ENCODE results near the gene SAMSN1. TPM values are rescaled to one million over a fixed set of nuclear protein-coding genes. Genes with fewer than 3 reads are reported as not detected.

SAMSN1 gene
- total and polyA plus RNA-seq, 8 donors = 1.6 to 21.6 (median 11.1) TPM; not detected in 1

DNA sequence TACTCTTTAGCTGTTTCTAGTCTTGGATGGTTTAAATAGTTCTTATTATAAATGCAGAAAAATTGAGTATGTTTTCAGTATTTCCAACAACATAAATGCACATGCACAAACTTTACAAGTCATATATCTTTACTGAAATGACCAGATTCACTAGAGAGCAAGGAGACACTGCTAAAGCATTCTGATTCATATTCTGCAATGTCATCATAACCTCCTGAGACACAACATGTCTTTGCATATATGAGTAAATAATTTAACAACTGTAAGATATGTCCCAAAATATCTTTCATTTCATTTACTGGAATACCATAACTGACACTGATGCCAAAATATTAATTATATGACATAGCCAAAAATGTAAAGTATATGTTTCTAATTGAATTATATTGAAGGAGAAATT lies 16.8 kb upstream of the SAMSN1 start:
- TF ChIP-seq EP300 (IDR thresholded peaks at IDR 0.05) (no peak), POLR2A (IDR thresholded peaks at IDR 0.05) (no peak), POLR2AphosphoS5 (IDR thresholded peaks at IDR 0.05) (no peak), CTCF (IDR thresholded peaks at IDR 0.05) (no peak)
- intact Hi-C loops (cut with DNase I; ENCODE audit: low total_unique reads) = no loop called here

DNA sequence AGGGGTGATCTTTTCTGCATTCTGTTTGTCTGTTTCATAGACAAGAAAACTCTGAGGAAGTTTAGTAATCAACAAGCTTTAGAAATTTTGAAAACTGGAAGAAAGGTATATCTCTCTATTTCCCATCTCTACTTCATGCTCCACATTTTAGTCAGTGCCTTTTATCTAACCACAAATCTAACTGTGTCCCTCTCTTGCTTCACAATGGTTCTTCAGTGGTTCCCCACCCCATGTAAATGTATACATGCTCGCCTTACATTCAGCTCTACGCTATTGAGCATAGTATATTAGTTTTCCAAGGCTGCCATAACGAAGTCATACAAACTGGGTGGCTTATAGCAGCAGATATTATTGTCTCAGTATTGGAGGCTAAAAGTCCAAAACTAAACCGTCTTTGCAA lies 14.4 kb upstream of the SAMSN1 start:
- Histone ChIP-seq H3K9me3 (peaks cover 0 to 5% (median 2%) of the 10 kb centered on the region in 4 donors), H3K36me3 (no peaks in the 10 kb centered on the region), H3K27me3 (no peaks in the 10 kb centered on the region), H3K4me1 (no peaks in the 10 kb centered on the region), H3K4me3 (no peak overlapping the region), H3K27ac (no peak overlapping the region)
- no peak for DNase-seq
- intact Hi-C loops (cut with DNase I; ENCODE audit: low total_unique reads) = no loop called here
- no peak for TF ChIP-seq CTCF (IDR thresholded peaks at IDR 0.05)
- no peak for TF ChIP-seq EP300 (IDR thresholded peaks at IDR 0.05)
- no peak for TF ChIP-seq POLR2AphosphoS5 (IDR thresholded peaks at IDR 0.05)
- no peak for TF ChIP-seq POLR2A (IDR thresholded peaks at IDR 0.05)
- 63 to 77% (median 74%) methylated on average over 4 of the region's 4 CpGs for WGBS, 5 donors

More for the DNA sequence above, 16.8 kb upstream of the SAMSN1 start:
- H3K27ac ChIP-seq = no peak overlapping the region
- H3K27me3 ChIP-seq = no peaks in the 10 kb centered on the region
- H3K9me3 ChIP-seq = peaks cover 0 to 5% (median 2%) of the 10 kb centered on the region in 4 donors
- no peaks in the 10 kb centered on the region for H3K36me3 ChIP-seq
- no peaks in the 10 kb centered on the region for H3K4me1 ChIP-seq
- DNase-seq = no peak
- no peak overlapping the region for H3K4me3 ChIP-seq

- TF ChIP-seq CTCF (IDR thresholded peaks at IDR 0.05) = no peak
- TF ChIP-seq POLR2A (IDR thresholded peaks at IDR 0.05) = no peak
- TF ChIP-seq POLR2AphosphoS5 (IDR thresholded peaks at IDR 0.05) = no peak
- TF ChIP-seq EP300 (IDR thresholded peaks at IDR 0.05) = no peak
- peaks cover 0 to 5% (median 2%) of the 10 kb centered on the region in 4 donors for H3K9me3 ChIP-seq
- no peaks in the 10 kb centered on the region for H3K36me3 ChIP-seq
- intact Hi-C loops (cut with DNase I; ENCODE audit: low total_unique reads) = no loop called here
- no peaks in the 10 kb centered on the region for H3K4me1 ChIP-seq
- no peak overlapping the region for H3K4me3 ChIP-seq
- DNase-seq = no peak
- no peaks in the 10 kb centered on the region for H3K27me3 ChIP-seq
- H3K27ac ChIP-seq = no peak overlapping the region
These were observed 14.0 kb upstream of the SAMSN1 start for GRCh38 chr21:14560139-14560538.

DNA sequence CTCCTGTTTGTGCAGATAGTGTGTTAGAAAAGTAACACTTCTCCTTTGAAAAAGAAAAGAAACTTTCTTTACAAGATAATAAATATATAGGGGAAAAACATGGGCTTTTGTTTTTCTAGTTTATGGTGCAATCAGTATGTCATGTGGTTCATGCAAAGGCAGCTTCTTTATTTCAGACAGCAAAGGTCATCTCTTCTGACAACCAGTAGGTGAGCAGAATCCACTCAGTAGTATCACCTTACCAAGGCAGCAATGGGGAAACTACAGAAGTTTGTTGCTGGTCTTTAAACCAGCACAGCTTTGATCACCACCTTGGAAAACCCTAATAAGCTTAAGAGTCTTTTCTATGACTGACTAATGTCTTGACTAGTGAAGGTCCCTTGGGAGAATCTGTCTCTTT lies 13.0 kb upstream of the SAMSN1 start:
- Histone ChIP-seq H3K36me3 (no peaks in the 10 kb centered on the region), H3K9me3 (peaks cover 0 to 5% (median 2%) of the 10 kb centered on the region in 4 donors), H3K27ac (no peak overlapping the region), H3K4me1 (no peaks in the 10 kb centered on the region), H3K4me3 (no peak overlapping the region), H3K27me3 (no peaks in the 10 kb centered on the region)
- intact Hi-C loops (cut with DNase I; ENCODE audit: low total_unique reads) = no loop called here
- no peak for DNase-seq
- no peak for TF ChIP-seq CTCF (IDR thresholded peaks at IDR 0.05)
- TF ChIP-seq POLR2AphosphoS5 (IDR thresholded peaks at IDR 0.05) = no peak
- no peak for TF ChIP-seq POLR2A (IDR thresholded peaks at IDR 0.05)
- no peak for TF ChIP-seq EP300 (IDR thresholded peaks at IDR 0.05)

Measured in stomach (tissue), 9 donors.